Upper lobe of left lung (tissue), 4 donors: ENCODE measurements around the gene PROSER3.

Experiments
- CTCF ChIP-seq, 6 experiments: fragments of 450-650 bp in 4 of 6; fragments of 200-600 bp in 2 of 6; sonication (generic) in 2 of 6; IDR thresholded peaks; one replicate each; pipeline ENCODE4 v1.5.1; 2016 to 2019; ENCODE audit warnings: antibody characterized with exemption in 6 of 6
- EP300 ChIP-seq, 4 donors: sonication (generic); formaldehyde crosslinking; IDR thresholded peaks; one replicate each; pipeline ENCODE4 v1.5.1; 2017; ENCODE audit warnings: antibody characterized with exemption in 4 of 4, control low read depth in 2 of 4
- POLR2A ChIP-seq, 4 donors: fragments of 450-650 bp; IDR thresholded peaks; one replicate each; pipeline ENCODE4 v1.5.1; 2016 to 2017; ENCODE audit warnings: antibody characterized with exemption in 4 of 4, mild to moderate bottlenecking in 2 of 4

DNA sequence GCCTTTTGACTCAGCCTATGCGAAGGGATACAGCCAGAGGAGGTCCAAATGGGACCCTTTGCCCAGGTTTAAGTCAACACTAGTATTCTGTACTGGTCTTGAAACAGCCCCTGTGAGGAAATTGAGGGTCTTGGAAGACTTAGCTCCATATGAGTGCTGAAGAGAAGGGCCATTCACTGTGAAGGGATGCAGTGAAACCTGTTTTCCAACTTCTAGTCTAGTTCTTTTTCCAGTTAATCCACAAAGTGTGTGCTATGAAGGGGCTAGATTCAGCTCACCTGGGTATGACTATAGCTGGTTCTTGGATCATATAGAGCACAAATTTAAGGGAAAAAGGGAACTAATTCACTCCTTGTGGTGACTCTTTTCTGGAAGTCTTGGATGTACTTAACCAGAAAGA, 49.6 kb upstream of the PROSER3 start:
- TF ChIP-seq CTCF (IDR thresholded peaks at IDR 0.05) = no peak
- no peak for TF ChIP-seq EP300 (IDR thresholded peaks at IDR 0.05)
- TF ChIP-seq POLR2A (IDR thresholded peaks at IDR 0.05) = no peak
